NCI-H446 treated with DMSO at 0.1 percent for 48 hours (cell line): ENCODE measurements around the gene PDLIM5.
"Not testable (repeated sequence)": the region's sequence is repeated elsewhere in the genome, so short reads cannot be mapped to it uniquely, and the experiment has no call there.

ENCODE experiments used
- DNase-seq: peaks from one replicate; lab custom pipeline; 2025; lab: John Stamatoyannopoulos, UW

The PDLIM5 gene, protein sequence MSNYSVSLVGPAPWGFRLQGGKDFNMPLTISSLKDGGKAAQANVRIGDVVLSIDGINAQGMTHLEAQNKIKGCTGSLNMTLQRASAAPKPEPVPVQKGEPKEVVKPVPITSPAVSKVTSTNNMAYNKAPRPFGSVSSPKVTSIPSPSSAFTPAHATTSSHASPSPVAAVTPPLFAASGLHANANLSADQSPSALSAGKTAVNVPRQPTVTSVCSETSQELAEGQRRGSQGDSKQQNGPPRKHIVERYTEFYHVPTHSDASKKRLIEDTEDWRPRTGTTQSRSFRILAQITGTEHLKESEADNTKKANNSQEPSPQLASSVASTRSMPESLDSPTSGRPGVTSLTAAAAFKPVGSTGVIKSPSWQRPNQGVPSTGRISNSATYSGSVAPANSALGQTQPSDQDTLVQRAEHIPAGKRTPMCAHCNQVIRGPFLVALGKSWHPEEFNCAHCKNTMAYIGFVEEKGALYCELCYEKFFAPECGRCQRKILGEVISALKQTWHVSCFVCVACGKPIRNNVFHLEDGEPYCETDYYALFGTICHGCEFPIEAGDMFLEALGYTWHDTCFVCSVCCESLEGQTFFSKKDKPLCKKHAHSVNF

DNA sequence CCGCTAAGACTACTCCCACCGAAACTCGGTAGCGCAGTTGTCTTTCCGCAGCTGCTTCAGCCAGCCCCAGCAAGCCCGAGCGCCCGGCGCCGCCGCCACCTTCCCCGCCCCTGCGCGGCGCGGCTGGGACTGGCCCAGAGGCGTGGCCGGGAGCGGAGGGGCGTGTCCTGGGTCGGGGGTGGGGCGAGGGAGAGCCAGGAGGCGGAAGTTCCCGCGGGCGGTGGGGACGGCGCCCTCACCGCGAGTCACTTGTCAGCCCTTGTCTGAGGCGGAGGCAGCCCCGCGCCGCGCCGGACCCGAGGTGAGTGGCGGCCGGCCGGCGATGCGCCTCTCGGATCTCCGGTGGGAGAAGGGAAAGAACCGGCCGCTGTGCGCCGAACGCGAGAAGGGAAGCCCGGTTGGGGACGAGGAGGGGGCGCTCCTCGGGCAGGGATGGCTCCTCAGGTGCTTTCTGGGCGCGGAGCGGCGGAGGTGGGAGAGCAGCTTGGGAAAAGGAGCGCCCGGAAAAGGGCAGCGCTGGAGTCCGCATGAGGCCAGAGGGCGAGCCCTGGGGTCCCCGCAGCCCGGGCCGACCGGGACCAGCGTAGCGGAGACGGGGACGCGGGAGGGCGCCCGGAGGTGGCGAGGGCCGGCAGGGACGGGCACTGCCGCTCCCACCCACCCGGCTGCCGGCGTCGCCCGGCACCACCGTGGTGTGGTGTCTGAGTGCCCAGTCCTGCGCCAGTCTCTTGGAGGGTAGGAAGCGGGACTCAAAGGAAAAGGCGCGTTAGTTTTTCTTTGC, at the start of gene PDLIM5:
TSS of gene PDLIM5 (plus strand) at position 248 of the 781 bp plus-strand sequence. CDS start 3,347 bp downstream, outside the sequence.
- peak; percentile 78 for DNase-seq

DNA sequence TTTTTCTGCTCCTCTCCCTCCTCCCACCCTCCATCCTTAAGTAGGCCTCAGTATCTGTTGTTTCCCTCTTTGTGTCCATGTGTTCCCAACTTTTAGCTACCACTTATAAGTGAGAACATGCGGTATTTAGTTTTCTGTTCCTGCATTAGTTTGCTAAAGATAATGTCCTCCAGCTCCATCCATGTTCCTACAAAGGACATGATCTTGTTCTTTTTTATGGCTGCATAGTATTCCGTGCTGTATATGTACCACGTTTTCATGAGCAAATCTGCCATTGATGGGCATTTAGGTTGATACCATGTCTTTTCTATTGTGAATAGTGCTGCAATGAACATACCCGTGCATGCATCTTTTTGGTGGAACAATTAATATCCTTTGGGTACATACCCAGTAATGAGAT, 49.3 kb upstream of the PDLIM5 start:
- not testable (repeated sequence) for DNase-seq

DNA sequence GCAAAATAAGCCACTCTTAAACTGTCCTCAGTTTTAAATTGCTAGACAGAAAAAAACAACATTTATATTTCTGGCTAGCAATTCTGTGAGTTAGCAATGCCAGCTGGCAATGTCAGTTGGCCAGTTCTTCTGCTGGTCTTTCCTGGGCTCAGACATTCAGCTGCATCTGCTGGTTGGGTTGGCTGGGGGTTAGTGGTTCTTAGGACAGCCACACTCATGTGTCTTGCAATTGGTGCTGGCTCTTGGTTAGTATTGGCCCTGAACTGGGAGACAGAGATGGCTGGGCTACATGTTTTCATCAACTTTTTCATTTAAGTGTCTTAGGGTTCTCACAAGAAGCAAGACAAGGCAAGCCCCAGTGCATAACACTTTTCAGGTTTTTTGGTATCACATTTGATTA, 48.0 kb upstream of the PDLIM5 start:
- DNase-seq = peak; percentile 73

DNA sequence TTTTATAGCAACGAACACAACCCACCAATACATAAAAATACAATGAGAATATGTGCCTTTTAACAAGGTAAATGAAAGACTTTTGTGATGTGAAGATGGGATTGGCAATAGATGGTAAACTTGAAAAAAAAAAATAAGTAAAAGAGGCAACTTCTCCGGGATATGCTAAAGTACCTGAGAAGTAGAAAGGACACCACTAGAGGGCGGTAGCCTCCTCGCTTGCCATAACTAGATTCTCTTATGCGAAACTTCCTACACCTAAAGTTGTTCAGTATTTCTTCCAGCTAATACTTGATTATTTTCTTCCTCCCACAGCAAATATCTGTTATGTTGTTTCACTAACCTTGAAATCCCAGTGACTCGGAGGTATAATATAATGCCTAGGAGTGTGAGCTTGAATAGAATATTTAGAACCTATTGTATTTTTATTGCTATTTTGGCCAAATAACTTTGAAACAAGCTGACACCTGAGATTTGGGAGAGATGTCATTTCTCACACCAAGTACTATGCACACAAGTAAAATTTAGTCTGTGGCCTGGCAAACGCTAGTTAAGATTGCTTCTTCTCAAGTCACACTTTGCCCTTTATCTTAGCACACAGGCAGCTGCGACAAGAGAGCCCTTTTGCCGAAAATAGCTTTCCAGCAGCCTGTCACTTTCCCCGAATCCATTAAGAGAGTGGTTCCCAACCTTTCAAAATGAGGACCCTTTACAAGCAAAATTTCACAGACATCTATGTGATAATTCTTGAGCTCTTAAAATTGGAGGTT, 44.9 kb upstream of the PDLIM5 start:
- peak; percentile 52 for DNase-seq

DNA sequence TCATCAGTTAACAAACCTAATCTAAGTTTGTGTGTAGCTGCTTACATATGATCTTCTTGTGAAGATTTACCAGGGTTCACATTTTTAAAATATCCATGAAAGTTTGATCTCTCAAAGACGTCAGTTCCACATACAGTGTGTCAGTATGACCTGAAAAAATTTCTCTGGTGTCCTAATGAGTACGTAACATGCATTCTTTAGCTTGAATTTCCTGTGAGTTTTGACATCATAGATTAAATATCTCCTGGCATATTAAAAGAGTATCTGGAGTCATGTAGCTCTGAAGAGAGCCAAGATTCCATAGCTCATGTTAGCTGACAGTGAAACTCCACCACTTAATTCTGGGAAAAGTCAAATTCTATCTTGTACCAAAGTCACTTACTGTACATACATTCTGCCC, 43.9 kb upstream of the PDLIM5 start:
- no peak for DNase-seq

DNA sequence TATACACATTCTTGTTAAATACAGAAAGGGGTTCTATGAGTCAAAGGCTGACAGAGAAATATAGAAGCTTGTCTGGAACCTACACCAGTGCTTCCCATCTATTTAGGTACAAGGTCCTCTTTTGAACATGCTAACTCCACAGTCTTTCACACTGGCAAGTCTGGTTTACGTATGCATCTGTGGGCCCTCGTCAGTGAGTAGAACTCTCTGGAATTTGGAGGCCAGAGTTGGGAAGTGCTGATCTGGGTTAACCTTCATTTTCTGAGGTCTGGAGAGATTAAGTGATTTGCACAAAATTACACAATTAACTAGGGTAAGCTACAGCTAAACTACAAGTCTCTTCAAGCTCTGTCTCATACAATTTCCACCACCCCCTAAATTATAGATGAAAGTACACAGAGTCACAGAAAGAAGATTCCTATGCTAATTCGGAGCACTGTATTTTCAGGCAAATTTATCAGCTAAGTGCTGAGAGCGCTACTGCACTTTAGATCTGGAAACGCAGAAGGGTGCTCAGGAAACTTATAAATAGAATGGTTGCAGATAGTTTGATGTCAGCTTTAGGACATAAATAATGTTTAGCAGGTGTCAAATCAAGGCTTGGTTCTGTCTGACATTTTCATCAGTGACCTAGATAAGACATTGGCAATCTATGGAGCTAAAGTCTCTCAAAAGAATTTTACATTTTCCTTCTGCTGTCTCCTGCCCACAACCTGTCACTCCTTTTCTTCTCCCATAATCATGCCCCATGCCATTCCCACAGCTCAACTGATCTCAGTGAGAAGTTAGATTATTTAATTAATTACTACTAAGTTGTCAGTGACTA, 43.0 kb upstream of the PDLIM5 start:
- no peak for DNase-seq

DNA sequence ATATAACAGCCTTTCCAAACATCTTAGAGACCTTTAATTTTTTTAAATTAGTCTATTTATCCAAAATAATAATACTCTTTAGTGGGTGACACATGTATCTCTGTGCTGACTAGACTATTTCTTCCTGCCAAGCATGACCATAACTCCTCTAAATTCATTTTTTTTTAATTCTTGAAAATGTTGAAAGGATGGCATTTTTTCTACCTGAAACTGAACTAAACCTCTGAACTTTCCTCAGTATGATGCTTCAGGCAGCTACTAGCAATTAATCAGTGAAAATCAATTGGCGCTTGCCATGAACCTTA, 42.4 kb upstream of the PDLIM5 start:
- DNase-seq = no peak

DNA sequence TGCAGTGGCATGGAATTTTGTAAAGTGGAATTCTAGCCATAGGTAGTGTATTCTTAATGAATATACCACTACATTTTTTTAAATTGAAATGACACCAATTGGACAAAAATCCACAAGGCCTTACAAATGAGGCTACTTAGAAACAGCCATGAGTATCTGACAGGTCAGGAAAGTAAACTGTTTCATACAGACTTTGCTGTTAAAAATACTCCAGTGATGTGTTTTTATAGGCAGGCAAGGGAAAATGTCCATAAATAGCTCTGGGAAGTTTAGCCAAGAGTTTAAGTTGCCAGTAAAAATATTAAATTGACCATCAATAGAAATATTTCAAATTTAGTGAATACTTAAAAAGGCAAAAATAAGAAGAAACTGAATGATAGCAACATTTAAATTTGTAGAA, 41.8 kb upstream of the PDLIM5 start:
- no peak for DNase-seq

DNA sequence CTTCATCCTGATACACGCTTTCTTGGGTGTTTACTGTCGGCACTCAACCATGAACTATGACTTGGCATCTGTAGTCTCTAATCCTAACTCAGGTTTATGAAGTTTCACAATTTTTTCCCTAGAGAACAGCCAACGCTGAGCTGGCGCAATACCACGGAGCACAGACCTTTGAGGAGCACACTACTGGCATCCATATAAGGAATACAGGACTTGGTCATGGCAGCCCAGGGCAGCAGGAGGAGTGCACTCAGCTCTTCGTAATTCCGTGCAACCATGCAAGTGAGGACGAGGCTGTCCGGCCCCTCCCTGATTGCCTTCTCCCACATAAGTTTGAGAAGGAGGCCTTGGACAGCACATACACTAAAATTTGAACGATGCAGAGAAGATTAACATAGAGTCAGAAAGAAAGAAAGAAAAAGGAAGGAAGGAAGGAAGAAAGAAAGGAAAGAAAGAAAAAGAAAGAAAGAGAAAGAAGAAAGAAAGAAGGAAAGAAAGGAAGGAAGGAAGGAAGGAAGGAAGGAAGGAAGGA, 41.0 kb upstream of the PDLIM5 start:
- DNase-seq = peak; percentile 76

DNA sequence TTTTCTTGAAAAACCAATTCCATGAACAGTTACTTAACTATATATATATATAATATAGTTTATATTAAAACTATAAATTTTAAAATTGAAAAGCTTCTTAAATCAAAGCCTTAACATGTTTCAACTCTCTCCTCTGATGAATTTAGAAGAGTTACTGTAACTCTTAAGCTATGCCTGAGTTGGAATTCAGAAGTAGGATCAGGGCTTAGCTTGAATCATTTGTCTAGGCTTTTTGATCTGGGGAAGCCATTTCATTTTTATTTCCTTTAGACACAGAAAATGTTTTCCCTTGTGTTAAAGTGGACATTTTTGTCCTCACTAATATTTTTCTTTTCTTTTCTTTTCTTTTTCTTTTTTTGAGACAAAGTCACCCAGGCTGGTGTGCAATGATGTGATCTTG, 40.4 kb upstream of the PDLIM5 start:
- no peak for DNase-seq

DNA sequence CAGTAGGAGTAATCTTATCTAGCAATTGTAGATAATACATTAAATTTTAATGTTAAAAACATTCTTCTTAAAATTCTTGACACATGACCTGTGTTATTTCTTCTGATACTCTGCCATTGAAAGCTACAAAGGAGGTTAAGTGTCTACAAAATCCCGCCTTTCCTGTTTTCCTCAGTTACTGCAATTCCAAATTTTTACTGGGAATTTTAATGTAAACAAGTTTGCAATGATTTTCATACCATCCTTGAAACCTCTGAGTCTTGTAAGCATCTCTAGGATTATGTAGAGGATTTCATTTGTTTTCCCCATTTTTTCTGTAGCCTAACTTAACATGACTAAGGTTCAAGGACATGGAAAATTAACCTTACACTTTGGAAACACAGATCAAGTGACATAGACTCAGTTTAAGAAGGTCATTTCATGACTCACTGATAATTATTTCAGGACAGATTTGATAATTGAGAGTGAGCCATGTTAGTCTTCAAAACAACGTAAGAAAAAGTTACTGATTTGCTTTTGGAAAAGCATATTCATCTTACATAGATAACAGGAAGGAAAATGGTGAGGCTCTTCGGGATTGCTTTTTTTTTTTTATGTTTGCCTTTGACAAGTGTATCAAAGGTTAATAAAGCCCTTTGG, 39.6 kb upstream of the PDLIM5 start:
- no peak for DNase-seq

DNA sequence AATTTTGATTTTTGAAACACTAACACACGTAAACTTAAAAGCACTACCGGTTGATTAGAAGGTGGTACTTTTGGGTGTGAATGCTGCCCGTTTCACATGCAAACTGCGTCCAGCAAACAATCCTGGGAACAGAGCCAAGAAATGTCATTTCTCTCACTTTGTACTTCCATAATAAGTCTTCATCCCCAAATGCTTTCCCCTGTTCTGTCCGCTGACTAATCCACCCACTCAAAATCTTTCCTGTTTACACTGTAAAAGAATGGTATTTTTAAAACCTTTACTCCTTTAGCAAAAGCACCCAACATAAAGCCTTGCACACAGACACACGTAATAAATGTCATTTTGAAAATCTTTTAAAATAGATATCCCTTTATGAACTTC, 39.1 kb upstream of the PDLIM5 start:
- peak; percentile 47 for DNase-seq

DNA sequence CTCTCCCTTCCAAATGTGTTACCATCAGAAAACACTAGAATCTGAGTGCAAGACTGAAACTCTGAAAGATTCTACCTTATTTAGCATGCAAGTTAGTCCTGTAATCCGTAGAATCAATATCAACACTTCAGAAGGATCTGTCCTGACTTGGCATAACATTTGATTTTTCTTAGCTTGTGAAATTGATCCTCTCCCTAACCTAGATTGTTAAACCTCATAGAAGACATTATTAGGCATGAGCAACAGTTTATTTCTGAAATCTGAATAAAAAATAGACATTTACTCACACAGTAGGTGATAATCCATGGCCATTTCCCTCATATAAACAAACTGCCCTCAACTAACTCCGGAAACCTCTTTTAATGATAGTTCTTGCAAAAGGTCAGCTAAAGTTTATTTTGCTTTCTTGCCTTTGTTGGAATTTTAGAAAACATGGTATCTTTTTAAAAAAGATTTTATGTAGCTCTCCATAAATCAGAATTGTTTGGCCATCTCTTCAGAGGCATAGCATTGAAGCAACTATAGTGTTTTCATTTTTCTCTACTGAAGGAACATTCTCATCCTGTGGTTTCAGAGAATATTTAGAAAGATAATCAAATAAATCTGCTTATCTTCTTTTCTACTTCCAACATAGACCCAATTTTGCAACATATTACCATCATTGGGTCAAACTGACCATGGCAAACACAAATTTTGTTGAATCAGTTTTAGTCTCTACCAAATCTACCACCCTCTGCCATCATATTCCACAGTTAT, 38.5 kb upstream of the PDLIM5 start:
- no peak for DNase-seq

DNA sequence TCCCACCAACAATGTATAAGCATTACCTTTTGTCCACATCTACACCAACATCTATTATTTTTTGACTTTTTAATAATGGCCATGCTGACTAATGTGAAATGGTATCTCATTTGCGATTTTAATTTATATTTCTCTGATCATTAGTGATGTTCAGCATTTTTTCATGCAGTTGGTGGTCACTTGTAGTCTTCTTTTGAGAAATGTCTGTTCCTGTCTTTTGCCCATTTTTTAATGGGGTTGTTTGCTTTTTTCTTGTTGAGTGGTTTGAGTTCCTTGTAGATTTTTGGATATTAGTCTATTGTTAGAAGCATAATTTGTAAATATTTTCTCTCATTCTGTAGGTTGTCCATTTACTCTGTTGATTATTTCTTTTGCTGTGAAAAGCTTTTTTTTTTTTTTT, 36.8 kb upstream of the PDLIM5 start:
- DNase-seq = no peak

DNA sequence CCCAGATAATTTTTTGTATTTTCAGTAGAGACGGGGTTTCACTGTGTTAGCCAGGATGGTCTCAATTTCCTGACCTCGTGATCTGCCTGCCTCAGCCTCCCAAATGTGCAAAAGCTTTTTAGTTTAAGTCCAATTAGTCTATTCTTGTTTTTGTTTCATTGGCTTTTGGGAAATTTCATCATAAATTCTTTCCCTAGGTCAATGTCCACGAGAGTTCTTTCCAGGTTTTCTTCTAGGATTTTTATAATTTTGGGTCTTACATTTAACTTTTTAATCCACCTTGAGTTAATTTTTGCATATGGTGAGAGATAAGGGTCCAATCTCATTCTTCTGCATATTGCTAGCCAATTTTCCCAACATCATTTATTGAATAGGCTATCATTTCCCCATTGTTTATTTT, 36.3 kb upstream of the PDLIM5 start:
- no peak for DNase-seq

DNA sequence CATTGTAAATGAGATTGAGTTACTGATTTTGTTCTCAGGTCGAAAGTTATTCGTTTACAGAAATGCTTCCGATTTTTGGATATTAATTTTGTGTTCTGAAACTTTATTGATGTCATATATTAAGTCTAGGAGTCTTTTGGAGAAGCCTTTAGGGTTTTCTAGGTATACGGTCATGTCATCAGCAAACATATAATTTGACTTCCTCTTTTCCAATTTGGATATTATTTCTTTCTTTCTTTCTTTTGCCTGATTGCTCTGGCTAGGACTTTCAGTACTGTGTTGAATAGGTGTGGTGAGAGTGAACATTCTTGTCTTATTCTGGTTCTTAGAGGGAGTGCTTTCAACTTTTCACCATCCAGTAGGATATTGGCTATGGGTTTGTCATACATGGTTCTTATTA, 35.4 kb upstream of the PDLIM5 start:
- no peak for DNase-seq

DNA sequence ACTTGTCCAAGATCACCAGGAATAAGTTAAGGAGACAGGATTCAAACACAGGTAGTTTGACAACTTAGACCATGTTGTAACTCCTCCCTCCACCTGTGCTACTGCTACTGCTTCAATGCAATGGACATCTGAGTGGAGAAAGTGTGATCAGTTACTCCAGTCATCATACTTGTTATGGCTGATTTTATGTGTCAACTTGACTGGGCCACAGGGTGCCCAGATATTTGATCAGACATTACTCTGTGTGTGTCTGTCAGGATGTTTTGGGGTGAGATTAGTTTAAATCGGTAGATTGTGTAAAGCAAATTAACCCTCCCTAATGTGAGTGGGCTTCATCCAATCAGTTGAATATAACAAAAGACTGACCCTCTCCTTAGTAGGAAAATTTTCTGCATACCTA, 34.8 kb upstream of the PDLIM5 start:
- no peak for DNase-seq

DNA sequence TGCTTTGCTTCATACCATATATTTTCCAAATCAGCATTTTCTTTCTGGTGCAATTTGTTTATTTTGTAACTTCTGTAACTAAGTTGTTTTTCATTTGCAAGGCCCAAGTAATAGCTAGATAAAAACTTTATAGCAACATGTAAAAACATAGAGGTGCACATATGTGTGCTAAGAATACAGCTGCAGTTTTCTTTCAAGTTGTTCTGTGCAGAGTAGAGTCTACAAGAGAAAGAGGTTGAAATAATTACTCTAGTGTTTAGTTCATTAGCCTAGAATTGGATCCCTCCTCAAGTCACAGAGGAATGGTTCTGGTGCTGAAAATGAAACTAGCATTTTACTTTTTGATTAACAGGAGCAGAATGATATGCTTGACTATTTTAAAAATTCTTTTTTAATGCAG, 32.2 kb upstream of the PDLIM5 start:
- DNase-seq = no peak

DNA sequence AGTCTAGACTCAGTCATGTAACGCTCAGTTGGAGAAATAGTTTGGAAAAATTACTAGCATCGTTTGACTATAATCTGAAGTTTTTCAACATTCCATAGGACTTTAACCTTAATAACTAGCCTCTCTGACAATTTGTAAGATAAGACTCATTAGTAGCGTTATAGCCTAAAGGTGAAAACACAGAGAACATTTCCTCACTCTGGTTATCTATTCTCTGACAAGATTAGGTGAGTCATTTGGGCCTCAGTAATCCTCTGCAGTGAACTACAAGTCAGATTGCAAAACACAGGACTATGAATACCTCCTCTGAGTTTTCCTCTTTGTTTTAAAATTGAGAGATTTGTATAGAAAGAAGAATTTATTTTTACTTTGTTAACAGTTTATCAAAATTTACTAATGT, 31.8 kb upstream of the PDLIM5 start:
- DNase-seq = no peak

DNA sequence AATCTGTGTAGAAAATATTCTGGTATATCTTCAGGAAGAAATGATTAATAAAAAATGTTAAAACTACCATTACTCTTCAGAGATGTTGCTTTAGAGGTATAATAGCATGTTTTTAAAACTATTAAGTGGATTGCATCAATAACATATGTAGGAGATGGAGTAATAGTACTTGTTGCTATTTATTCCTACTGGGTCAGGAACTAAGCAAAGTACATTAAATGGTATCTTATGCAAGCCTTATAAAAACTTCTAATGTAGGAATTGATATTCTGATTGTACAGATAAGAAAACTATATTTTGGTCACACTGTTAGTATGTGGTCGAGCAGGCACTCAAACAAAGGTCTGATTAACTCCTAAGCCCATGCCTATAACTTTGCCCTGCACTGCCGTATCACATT, 31.4 kb upstream of the PDLIM5 start:
- no peak for DNase-seq
